Liver (tissue), 9 donors: ENCODE data around the gene GLI2. TPM values are rescaled to one million over a fixed set of nuclear protein-coding genes. Genes with fewer than 3 reads are reported as not detected.

Experiments
- DNase-seq: peaks from one replicate; pipeline ENCODE4 v3.0.0-alpha.2; 2017; ENCODE audit warnings: low spot score
- H3K27ac ChIP-seq, 2 donors: one replicate each; pipeline ENCODE4 v1.7.0; 2013; ENCODE audit warnings: inconsistent platforms in 2 of 2, low read length in 2 of 2, control low read depth in 1 of 2, low read depth in 1 of 2, mild to moderate bottlenecking in 1 of 2
- H3K27me3 ChIP-seq, 4 donors: one replicate each; pipeline versions ENCODE4 v1.6.1 to v1.7.0; 2013; ENCODE audit warnings: low read length in 3 of 4, inconsistent platforms in 1 of 4, mild to moderate bottlenecking in 1 of 4, moderate library complexity in 1 of 4; ENCODE audit not compliant: control insufficient read depth in 4 of 4, insufficient read depth in 4 of 4
- H3K36me3 ChIP-seq, 4 donors: one replicate each; pipeline versions ENCODE4 v1.6.1 to v1.7.0; 2013; ENCODE audit warnings: low read length in 3 of 4, mild to moderate bottlenecking in 3 of 4, low read depth in 1 of 4, moderate library complexity in 1 of 4; ENCODE audit not compliant: control insufficient read depth in 4 of 4, insufficient read depth in 3 of 4
- H3K4me1 ChIP-seq, 4 donors: one replicate each; pipeline versions ENCODE4 v1.6.1 to v1.7.0; 2013; ENCODE audit warnings: low read length in 3 of 4, mild to moderate bottlenecking in 3 of 4, moderate library complexity in 1 of 4; ENCODE audit not compliant: control insufficient read depth in 4 of 4, insufficient read depth in 4 of 4
- H3K4me3 ChIP-seq, 3 donors: one replicate each; pipeline versions ENCODE4 v1.6.1 to v1.7.0; 2013; ENCODE audit warnings: low read length in 3 of 3, control low read depth in 1 of 3, low read depth in 1 of 3, mild to moderate bottlenecking in 1 of 3
- H3K9ac ChIP-seq, 2 donors: one replicate each; pipeline ENCODE4 v1.7.0; 2013; ENCODE audit warnings: low read length in 2 of 2, mild to moderate bottlenecking in 2 of 2, moderate library complexity in 2 of 2, control low read depth in 1 of 2, low read depth in 1 of 2
- H3K9me3 ChIP-seq, 4 donors: one replicate each; pipeline versions ENCODE4 v1.6.1 to v1.7.0; 2013; ENCODE audit warnings: low read length in 3 of 4; ENCODE audit not compliant: control insufficient read depth in 4 of 4
- EGR1 ChIP-seq, 2 donors: IDR thresholded peaks; 2 replicates each; pipeline ENCODE4 v1.6.1; 2016 to 2018; ENCODE audit warnings: antibody characterized with exemption in 2 of 2, low read depth in 2 of 2
- FOXA1 ChIP-seq: IDR thresholded peaks from 2 replicates; pipeline ENCODE4 v1.6.1; 2016; ENCODE audit warnings: antibody characterized with exemption
- FOXA2 ChIP-seq: IDR thresholded peaks from 2 replicates; pipeline ENCODE4 v1.6.1; 2016; ENCODE audit warnings: antibody characterized with exemption
- GABPA ChIP-seq, 2 donors: IDR thresholded peaks in 1 of 2; conservative IDR thresholded peaks in 1 of 2; 2 replicates each; pipeline ENCODE4 v1.6.1; 2016; ENCODE audit warnings: antibody characterized with exemption in 2 of 2, mild to moderate bottlenecking in 1 of 2, moderate library complexity in 1 of 2
- HNF4A ChIP-seq, 2 donors: conservative IDR thresholded peaks; 2 replicates each; pipeline ENCODE4 v1.6.1; 2016; ENCODE audit warnings: antibody characterized with exemption in 2 of 2, mild to moderate bottlenecking in 2 of 2
- HNF4G ChIP-seq: IDR thresholded peaks from 2 replicates; pipeline ENCODE4 v1.6.1; 2016; ENCODE audit warnings: antibody characterized with exemption
- NR2F2 ChIP-seq: IDR thresholded peaks from 2 replicates; pipeline ENCODE4 v1.6.1; 2016; ENCODE audit warnings: antibody characterized with exemption
- RAD21 ChIP-seq, 2 donors: IDR thresholded peaks; 2 replicates each; pipeline ENCODE4 v1.6.1; 2016; ENCODE audit warnings: antibody characterized with exemption in 2 of 2, mild to moderate bottlenecking in 2 of 2
- REST ChIP-seq: IDR thresholded peaks from 2 replicates; pipeline ENCODE4 v1.6.1; 2016; ENCODE audit warnings: antibody characterized with exemption, mild to moderate bottlenecking
- RXRA ChIP-seq, 2 donors: IDR thresholded peaks; 2 replicates each; pipeline ENCODE4 v1.6.1; 2017 to 2018; ENCODE audit warnings: antibody characterized with exemption in 2 of 2, mild to moderate bottlenecking in 1 of 2
- SP1 ChIP-seq: IDR thresholded peaks from 2 replicates; pipeline ENCODE4 v1.6.1; 2018; ENCODE audit warnings: antibody characterized with exemption, mild to moderate bottlenecking
- TAF1 ChIP-seq: conservative IDR thresholded peaks from 2 replicates; pipeline ENCODE4 v1.6.1; 2016; ENCODE audit warnings: antibody characterized with exemption, mild to moderate bottlenecking
- YY1 ChIP-seq: IDR thresholded peaks from 2 replicates; pipeline ENCODE4 v1.6.1; 2016; ENCODE audit warnings: antibody characterized with exemption, mild to moderate bottlenecking
- WGBS: extraction: QIAGEN DNeasy Blood & Tissue Kit; methylation state at CpG from one replicate; pipeline ENCODE4 v1.1.7; 2013; 5-methylcytosine and 5-hydroxymethylcytosine counted together
- polyA plus RNA-seq, 2 donors: library from polyadenylated mRNA; stranded (reverse) in 1 of 2; unstranded in 1 of 2; fragments of 200-250 nt in 1 of 2; fragments of >200 nt in 1 of 2; fragmentation: Nextera tagmentation in 1 of 2; extraction: Ambion mirVana in 1 of 2; gene quantifications; one replicate each; pipeline versions ENCODE4 v1.2.1 to v1.2.3, GENCODE V29; 2013 to 2015
- total RNA-seq, 2 donors: library from RNA; depleted of rRNA; stranded (reverse); fragments of >200 nt; gene quantifications; one replicate each; pipeline ENCODE4 v1.2.3, GENCODE V29; 2014
- TF ChIP-seq, protein P1 (sequence below): IDR thresholded peaks from 2 replicates; pipeline ENCODE4 v1.6.1; 2016; ENCODE audit warnings: antibody characterized with exemption
- TF ChIP-seq, protein P2 (sequence below): IDR thresholded peaks from 2 replicates; pipeline ENCODE4 v1.6.1; 2016; ENCODE audit warnings: antibody characterized with exemption
- TF ChIP-seq, protein P3 (sequence below): fragments of 150-350 bp; IDR thresholded peaks from 2 replicates; pipeline ENCODE4 v1.5.1; 2017; ENCODE audit warnings: improper control_type of control experiment, low read depth, low read length; ENCODE audit not compliant: missing input control
- donor health status: healthy.
- donor health status: healthy.
- donor health status: healthy.
- donor health status: healthy.
- donor health status: healthy.

Gene GLI2
- total and polyA plus RNA-seq, 4 donors = 0.04 to 0.16 (median 0.11) TPM

DNA sequence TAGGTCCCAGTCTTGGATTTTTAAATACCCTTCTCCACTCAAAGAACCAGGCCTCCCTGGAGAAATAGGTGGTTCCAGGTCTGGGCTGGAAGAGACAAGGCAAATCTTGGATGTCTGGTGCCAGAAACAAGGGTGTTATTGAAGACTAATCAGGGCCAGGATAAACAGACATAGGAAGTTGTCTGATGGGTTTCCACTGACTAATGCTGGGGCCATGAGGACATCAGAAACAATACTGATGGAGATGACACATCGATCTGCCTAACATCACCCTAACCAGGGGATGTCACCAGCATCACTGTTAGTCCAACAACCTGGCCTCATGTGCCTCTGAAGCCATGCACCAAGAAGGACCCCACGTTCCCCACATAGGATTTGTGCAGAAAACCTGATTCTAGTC, 42.5 kb upstream of the GLI2 start:
- peaks cover 0 to 20% (median 1%) of the 10 kb centered on the region in 4 donors for H3K27me3 ChIP-seq
- WGBS = 78% methylated on average over 2 of the region's 2 CpGs

More for the DNA sequence above, 42.5 kb upstream of the GLI2 start:
- Histone ChIP-seq H3K9ac (no peak overlapping the region), H3K4me3 (no peak overlapping the region), H3K27ac (no peak overlapping the region), H3K4me1 (no peaks in the 10 kb centered on the region), H3K9me3 (no peaks in the 10 kb centered on the region), H3K36me3 (no peaks in the 10 kb centered on the region)
- TF ChIP-seq YY1 (no peak), TAF1 (no peak), SP1 (no peak), GABPA (IDR thresholded peaks at IDR 0.05 in 1 of 2, conservative IDR thresholded peaks at IDR 0.05 in 1 of 2) (no peak), RXRA (IDR thresholded peaks at IDR 0.05) (no peak), RAD21 (IDR thresholded peaks at IDR 0.05) (no peak), HNF4G (no peak), FOXA1 (no peak), EGR1 (IDR thresholded peaks at IDR 0.05; ENCODE audit: low read depth in 2 of 2) (no peak), NR2F2 (no peak), FOXA2 (no peak), HNF4A (conservative IDR thresholded peaks at IDR 0.05) (no peak), REST (no peak)
- TF ChIP-seq, protein P1, sequence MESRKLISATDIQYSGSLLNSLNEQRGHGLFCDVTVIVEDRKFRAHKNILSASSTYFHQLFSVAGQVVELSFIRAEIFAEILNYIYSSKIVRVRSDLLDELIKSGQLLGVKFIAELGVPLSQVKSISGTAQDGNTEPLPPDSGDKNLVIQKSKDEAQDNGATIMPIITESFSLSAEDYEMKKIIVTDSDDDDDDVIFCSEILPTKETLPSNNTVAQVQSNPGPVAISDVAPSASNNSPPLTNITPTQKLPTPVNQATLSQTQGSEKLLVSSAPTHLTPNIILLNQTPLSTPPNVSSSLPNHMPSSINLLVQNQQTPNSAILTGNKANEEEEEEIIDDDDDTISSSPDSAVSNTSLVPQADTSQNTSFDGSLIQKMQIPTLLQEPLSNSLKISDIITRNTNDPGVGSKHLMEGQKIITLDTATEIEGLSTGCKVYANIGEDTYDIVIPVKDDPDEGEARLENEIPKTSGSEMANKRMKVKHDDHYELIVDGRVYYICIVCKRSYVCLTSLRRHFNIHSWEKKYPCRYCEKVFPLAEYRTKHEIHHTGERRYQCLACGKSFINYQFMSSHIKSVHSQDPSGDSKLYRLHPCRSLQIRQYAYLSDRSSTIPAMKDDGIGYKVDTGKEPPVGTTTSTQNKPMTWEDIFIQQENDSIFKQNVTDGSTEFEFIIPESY = no peak
- TF ChIP-seq, protein P2, sequence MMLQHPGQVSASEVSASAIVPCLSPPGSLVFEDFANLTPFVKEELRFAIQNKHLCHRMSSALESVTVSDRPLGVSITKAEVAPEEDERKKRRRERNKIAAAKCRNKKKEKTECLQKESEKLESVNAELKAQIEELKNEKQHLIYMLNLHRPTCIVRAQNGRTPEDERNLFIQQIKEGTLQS = no peak
- TF ChIP-seq, protein P3, sequence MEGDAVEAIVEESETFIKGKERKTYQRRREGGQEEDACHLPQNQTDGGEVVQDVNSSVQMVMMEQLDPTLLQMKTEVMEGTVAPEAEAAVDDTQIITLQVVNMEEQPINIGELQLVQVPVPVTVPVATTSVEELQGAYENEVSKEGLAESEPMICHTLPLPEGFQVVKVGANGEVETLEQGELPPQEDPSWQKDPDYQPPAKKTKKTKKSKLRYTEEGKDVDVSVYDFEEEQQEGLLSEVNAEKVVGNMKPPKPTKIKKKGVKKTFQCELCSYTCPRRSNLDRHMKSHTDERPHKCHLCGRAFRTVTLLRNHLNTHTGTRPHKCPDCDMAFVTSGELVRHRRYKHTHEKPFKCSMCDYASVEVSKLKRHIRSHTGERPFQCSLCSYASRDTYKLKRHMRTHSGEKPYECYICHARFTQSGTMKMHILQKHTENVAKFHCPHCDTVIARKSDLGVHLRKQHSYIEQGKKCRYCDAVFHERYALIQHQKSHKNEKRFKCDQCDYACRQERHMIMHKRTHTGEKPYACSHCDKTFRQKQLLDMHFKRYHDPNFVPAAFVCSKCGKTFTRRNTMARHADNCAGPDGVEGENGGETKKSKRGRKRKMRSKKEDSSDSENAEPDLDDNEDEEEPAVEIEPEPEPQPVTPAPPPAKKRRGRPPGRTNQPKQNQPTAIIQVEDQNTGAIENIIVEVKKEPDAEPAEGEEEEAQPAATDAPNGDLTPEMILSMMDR = no peak
- DNase-seq = no peak
